ENCODE measurements around the gene TRMT13.

GRCh38 chr1:100164216-100164615 is 31.3 kb downstream of the TRMT13 start:
- TF ChIP-seq POLR2A (IDR thresholded peaks at IDR 0.05) (no peak), CTCF (IDR thresholded peaks at IDR 0.05) (no peak)

Data from uterus (tissue), 2 donors.